IgD-negative memory B cell (primary cell): Measurements from ENCODE around the gene ADAMTS17. TPM values are rescaled to one million over a fixed set of nuclear protein-coding genes. Genes with fewer than 3 reads are reported as not detected.

ENCODE experiments used
- H3K27ac Mint-ChIP-seq, 3 donors: one replicate each; pipeline ENCODE4 v1.8.0; 2020 to 2022; ENCODE audit warnings: mild to moderate bottlenecking in 3 of 3, mixed read lengths in 3 of 3, moderate library complexity in 1 of 3
- H3K27me3 Mint-ChIP-seq: one replicate; pipeline ENCODE4 v1.8.0; 2021; ENCODE audit warnings: mixed read lengths
- H3K36me3 Mint-ChIP-seq: one replicate; pipeline ENCODE4 v1.8.0; 2020; ENCODE audit warnings: mild to moderate bottlenecking, mixed read lengths
- H3K4me1 Mint-ChIP-seq, 3 donors: one replicate each; pipeline ENCODE4 v1.8.0; 2020 to 2022; ENCODE audit warnings: mixed read lengths in 3 of 3, mild to moderate bottlenecking in 1 of 3
- H3K4me3 Mint-ChIP-seq, 4 donors: one replicate each; pipeline ENCODE4 v1.8.0; 2020 to 2022; ENCODE audit warnings: mild to moderate bottlenecking in 4 of 4, mixed read lengths in 4 of 4, moderate library complexity in 3 of 4
- H3K9me3 Mint-ChIP-seq, 3 donors: one replicate each; pipeline ENCODE4 v1.8.0; 2020 to 2021; ENCODE audit warnings: mixed read lengths in 3 of 3, mild to moderate bottlenecking in 1 of 3
- polyA plus RNA-seq: library from polyadenylated mRNA; unstranded; fragments of 300-500 nt; fragmentation: Illumina TruSeq; gene quantifications from one replicate; pipeline ENCODE4 v1.2.3, GENCODE V29; 2021

ADAMTS17 gene
- polyA plus RNA-seq, 1 donor from 2014 or later = not detected

DNA sequence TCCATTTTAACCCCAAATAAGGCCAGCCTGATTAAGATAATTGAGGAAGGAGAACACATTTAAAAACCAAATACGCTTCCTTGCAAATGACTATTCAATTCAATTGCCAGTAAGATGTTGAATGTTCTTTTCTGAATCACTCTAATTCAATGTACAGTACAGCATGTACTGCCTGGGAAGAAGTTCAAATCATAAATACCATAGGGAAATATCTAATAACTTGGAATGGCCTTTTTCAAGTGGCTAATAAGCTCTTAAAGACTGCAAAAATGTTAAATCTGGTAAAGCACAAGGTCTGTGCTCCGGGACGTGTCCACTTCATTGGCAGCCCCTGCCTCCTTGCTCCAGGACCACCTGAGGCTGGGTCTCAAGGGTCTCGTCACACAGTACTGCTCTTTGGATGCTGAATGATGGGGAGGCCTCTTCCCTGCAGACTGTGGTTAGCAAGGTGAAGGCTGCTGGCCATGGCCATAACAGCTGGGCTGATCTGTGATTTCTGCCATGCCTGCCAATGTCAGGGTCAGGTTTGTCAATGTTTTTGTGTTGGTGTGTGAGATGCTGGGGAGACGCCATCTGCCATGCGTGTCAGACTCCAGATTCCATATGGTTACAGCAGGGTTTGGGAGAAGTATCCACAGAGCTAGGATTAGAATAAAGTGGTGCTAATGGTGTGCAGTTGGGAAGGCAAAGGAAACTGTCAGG is 300.5 kb downstream of the ADAMTS17 start:
- H3K9me3 Mint-ChIP-seq = peaks cover 0 to 3% (median 1%) of the 10 kb centered on the region in 3 donors
- H3K27ac Mint-ChIP-seq = no peak overlapping the region
- H3K36me3 Mint-ChIP-seq = no peaks in the 10 kb centered on the region
- H3K4me3 Mint-ChIP-seq = no peak overlapping the region
- peaks cover 3% of the 10 kb centered on the region for H3K27me3 Mint-ChIP-seq
- peaks cover 0 to 5% (median 2%) of the 10 kb centered on the region in 3 donors for H3K4me1 Mint-ChIP-seq

DNA sequence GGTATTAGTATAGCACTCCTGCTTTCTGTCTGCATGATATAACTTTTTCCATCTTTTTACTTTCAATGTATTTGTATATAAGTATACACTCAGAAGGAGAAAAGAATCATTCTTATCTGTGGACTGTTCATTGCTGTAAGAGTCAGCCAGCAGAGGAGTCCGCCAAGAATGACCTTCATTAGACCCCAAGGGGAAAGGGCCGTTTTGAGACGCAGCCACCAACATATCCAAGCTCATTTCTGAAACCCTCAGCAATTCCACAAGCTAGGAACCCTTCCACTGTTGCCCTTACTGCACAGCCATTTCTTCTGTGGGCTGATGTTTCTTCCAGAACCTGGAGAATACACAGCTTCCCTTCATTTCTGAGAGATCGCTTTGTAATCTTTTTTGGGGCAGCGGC is 301.8 kb downstream of the ADAMTS17 start:
- H3K4me3 Mint-ChIP-seq = no peak overlapping the region
- peaks cover 3% of the 10 kb centered on the region for H3K27me3 Mint-ChIP-seq
- H3K4me1 Mint-ChIP-seq = peaks cover 0 to 5% (median 2%) of the 10 kb centered on the region in 3 donors
- H3K9me3 Mint-ChIP-seq = peaks cover 0 to 3% (median 1%) of the 10 kb centered on the region in 3 donors
- no peaks in the 10 kb centered on the region for H3K36me3 Mint-ChIP-seq
- H3K27ac Mint-ChIP-seq = no peak overlapping the region

DNA sequence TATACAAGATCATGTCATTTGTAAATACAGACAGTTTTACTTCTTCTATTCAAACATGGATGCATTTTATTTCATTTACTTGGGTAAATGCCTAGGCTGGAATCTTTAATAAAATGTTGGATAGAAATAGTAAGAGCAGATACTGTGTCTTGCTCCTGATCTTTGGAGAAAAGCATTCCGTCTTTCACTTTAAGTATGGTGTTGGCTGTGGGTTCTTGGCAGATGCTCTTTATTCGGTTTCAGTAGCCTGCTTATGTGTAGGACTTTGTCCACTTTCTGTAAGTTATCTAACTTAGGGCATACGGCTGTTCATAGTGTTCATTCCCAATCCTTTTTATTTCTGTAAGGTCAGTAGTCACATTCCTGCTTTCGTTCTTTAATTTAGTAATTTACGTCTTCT is 303.0 kb downstream of the ADAMTS17 start:
- H3K36me3 Mint-ChIP-seq = no peaks in the 10 kb centered on the region
- peaks cover 0 to 2% (median 1%) of the 10 kb centered on the region in 3 donors for H3K9me3 Mint-ChIP-seq
- H3K4me1 Mint-ChIP-seq = peaks cover 0 to 3% (median 2%) of the 10 kb centered on the region in 3 donors
- H3K27me3 Mint-ChIP-seq = peaks cover 3% of the 10 kb centered on the region
- H3K4me3 Mint-ChIP-seq = no peak overlapping the region
- H3K27ac Mint-ChIP-seq = no peak overlapping the region

- peaks cover 3% of the 10 kb centered on the region for H3K27me3 Mint-ChIP-seq
- no peaks in the 10 kb centered on the region for H3K36me3 Mint-ChIP-seq
- H3K4me1 Mint-ChIP-seq = peaks cover 0 to 3% (median 1%) of the 10 kb centered on the region in 3 donors
- H3K9me3 Mint-ChIP-seq = peaks cover 0 to 1% (median under 1%) of the 10 kb centered on the region in 3 donors
- peak overlapping the region in 1 of 3 donors; percentile 30 for H3K27ac Mint-ChIP-seq
- H3K4me3 Mint-ChIP-seq = no peak overlapping the region
Measured at GRCh38 chr15:100037901-100038300, 303.9 kb downstream of the ADAMTS17 start.

GRCh38 chr15:100036015-100036414 is 305.8 kb downstream of the ADAMTS17 start:
- H3K4me3 Mint-ChIP-seq = no peak overlapping the region
- H3K27ac Mint-ChIP-seq = no peak overlapping the region
- H3K9me3 Mint-ChIP-seq = peaks cover 0 to 2% (median 0%) of the 10 kb centered on the region in 3 donors
- H3K36me3 Mint-ChIP-seq = no peaks in the 10 kb centered on the region
- H3K27me3 Mint-ChIP-seq = peaks cover 2% of the 10 kb centered on the region
- no peaks in the 10 kb centered on the region for H3K4me1 Mint-ChIP-seq

DNA sequence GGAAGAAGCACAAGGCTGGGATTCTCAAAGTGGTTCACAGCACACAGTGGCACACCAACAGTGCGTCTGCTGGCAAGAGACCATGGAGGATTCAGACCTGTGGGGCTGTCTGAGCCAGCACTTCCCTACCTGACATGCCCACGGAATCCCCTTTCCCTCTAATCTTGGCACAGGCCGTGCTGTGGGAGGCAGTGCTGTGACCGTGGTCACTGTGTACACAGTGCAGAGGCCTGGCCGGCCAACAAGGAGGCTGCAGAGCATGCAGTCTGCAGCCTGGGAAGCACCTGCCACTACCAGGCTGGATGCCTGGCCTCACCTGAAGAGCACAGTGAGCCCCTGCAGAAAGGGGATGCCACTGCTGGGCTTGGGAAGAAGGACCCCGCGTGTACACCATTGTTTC is 307.6 kb downstream of the ADAMTS17 start:
- no peak overlapping the region for H3K27ac Mint-ChIP-seq
- peaks cover 4% of the 10 kb centered on the region for H3K27me3 Mint-ChIP-seq
- peaks cover 0 to 2% (median 0%) of the 10 kb centered on the region in 3 donors for H3K9me3 Mint-ChIP-seq
- no peaks in the 10 kb centered on the region for H3K4me1 Mint-ChIP-seq
- H3K4me3 Mint-ChIP-seq = no peak overlapping the region
- no peaks in the 10 kb centered on the region for H3K36me3 Mint-ChIP-seq

DNA sequence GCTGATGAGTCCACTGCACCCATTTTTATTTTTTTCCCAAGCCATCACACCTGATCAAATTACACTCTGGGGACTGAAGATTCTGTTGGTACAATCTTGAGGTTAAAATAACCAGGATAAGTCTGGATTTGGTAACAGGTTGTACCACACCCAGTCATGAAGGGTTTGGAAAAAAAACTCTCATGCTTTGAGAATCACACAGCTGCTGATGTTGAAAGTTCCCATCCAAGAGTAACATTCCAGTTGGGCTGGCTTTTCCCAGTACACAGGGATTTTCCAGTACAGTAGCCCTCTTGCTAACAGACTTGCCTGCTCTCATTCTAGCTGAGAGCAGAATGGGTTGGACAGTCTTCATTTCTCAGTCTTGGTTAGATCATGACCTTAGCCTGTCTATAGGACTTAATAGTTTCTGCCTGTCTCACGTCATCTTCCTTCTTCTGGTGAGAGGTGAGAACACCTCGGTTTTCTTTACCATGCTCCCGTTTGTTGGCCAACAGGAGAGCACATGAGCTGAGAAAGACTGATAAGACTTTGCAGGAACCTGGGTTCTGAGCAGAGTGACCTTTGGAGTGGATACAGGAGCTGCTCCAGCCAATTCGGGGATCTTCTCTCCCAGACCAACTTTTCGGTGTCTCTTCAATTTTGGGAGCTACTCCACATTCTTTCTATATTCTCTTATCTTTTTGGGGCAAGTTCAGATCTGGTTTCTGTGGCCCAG is 308.5 kb downstream of the ADAMTS17 start:
- Mint-ChIP-seq H3K27ac (no peak overlapping the region), H3K4me3 (no peak overlapping the region), H3K9me3 (peaks cover 2 to 4% (median 3%) of the 10 kb centered on the region in 3 donors), H3K36me3 (peaks cover 2% of the 10 kb centered on the region), H3K27me3 (peaks cover 4% of the 10 kb centered on the region), H3K4me1 (no peaks in the 10 kb centered on the region)

GRCh38 chr15:100032358-100033085 is 309.3 kb downstream of the ADAMTS17 start:
- Mint-ChIP-seq H3K27me3 (peaks cover 4% of the 10 kb centered on the region), H3K4me1 (no peaks in the 10 kb centered on the region), H3K36me3 (peaks cover 2% of the 10 kb centered on the region), H3K27ac (no peak overlapping the region), H3K9me3 (peaks cover 4 to 10% (median 6%) of the 10 kb centered on the region in 3 donors), H3K4me3 (no peak overlapping the region)

GRCh38 chr15:100031665-100032357 is 310.0 kb downstream of the ADAMTS17 start:
- H3K9me3 Mint-ChIP-seq = peaks cover 6 to 13% (median 6%) of the 10 kb centered on the region in 3 donors
- H3K27me3 Mint-ChIP-seq = peaks cover 4% of the 10 kb centered on the region
- no peak overlapping the region for H3K4me3 Mint-ChIP-seq
- no peak overlapping the region for H3K27ac Mint-ChIP-seq
- H3K4me1 Mint-ChIP-seq = no peaks in the 10 kb centered on the region
- peaks cover 2% of the 10 kb centered on the region for H3K36me3 Mint-ChIP-seq

- no peaks in the 10 kb centered on the region for H3K4me1 Mint-ChIP-seq
- no peak overlapping the region for H3K4me3 Mint-ChIP-seq
- H3K9me3 Mint-ChIP-seq = peaks cover 6 to 14% (median 6%) of the 10 kb centered on the region in 3 donors
- peaks cover 2% of the 10 kb centered on the region for H3K36me3 Mint-ChIP-seq
- no peak overlapping the region for H3K27ac Mint-ChIP-seq
- peaks cover 4% of the 10 kb centered on the region for H3K27me3 Mint-ChIP-seq
Measured at GRCh38 chr15:100030586-100031229, 311.1 kb downstream of the ADAMTS17 start.

DNA sequence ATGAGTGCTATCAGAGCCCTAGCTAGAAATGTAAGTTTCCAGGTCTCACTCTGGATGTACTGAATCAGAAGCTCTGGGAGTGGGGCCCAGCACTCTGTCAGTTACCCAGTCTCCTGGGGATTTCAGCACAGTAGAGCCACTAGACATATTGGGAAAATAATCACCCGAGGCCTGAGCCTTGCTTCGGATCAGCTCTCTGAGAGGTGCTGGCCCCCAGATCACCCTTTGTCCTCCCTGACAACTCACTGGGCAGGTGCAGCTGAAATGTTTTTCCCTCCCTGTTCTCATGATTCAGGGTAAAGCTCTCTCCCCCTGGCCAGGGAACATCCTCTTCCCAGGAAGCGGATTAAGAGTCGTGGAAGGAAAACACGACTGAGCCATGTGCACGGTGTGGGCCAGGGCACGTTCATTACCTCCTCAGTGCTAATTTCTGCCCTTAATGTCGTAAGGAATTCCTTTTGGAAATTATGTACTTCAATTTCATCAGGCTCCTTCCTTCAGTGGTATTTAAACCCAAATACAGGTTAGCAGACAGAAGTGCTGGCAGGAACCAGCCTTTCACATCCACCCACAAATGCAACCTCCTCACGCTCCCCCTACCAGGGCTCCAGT is 311.8 kb downstream of the ADAMTS17 start:
- H3K4me3 Mint-ChIP-seq = no peak overlapping the region
- H3K4me1 Mint-ChIP-seq = no peaks in the 10 kb centered on the region
- peaks cover 2% of the 10 kb centered on the region for H3K36me3 Mint-ChIP-seq
- H3K27ac Mint-ChIP-seq = no peak overlapping the region
- H3K27me3 Mint-ChIP-seq = peaks cover 4% of the 10 kb centered on the region
- H3K9me3 Mint-ChIP-seq = peaks cover 6 to 14% (median 6%) of the 10 kb centered on the region in 3 donors

GRCh38 chr15:100029045-100029444 is 312.7 kb downstream of the ADAMTS17 start:
- Mint-ChIP-seq H3K4me1 (no peaks in the 10 kb centered on the region), H3K27me3 (peaks cover 4% of the 10 kb centered on the region), H3K9me3 (peaks cover 6 to 14% (median 6%) of the 10 kb centered on the region in 3 donors), H3K27ac (no peak overlapping the region), H3K4me3 (no peak overlapping the region), H3K36me3 (peaks cover 2% of the 10 kb centered on the region)

DNA sequence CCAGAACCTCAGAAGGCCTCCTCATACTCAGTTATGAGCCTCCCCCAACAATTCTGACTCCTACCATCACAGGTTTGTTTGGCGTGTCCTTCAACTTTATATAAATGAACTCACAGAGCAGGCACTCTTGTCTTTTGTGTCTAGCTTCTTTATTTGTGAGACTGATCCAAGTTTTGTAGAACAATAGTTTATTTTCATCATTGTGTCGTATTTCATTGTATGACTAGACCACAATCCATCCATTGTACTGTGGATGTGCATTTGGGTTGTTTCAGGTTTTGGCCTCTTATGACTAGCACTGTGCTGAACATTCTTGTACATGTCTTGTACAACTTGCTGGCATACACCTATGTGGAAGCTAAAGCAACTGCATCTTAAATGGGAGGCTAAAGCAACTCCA is 315.7 kb downstream of the ADAMTS17 start:
- Mint-ChIP-seq H3K9me3 (peaks cover 5 to 17% (median 6%) of the 10 kb centered on the region in 3 donors), H3K27ac (no peak overlapping the region), H3K27me3 (peaks cover 5% of the 10 kb centered on the region), H3K4me1 (no peaks in the 10 kb centered on the region), H3K36me3 (peaks cover 2% of the 10 kb centered on the region), H3K4me3 (no peak overlapping the region)

GRCh38 chr15:100022806-100023205 is 319.0 kb downstream of the ADAMTS17 start:
- Mint-ChIP-seq H3K27me3 (peaks cover 6% of the 10 kb centered on the region), H3K4me1 (no peaks in the 10 kb centered on the region), H3K9me3 (peaks cover 4 to 12% (median 6%) of the 10 kb centered on the region in 3 donors), H3K27ac (no peak overlapping the region), H3K36me3 (no peaks in the 10 kb centered on the region), H3K4me3 (no peak overlapping the region)
